MCF 10A (cell line): ENCODE results near the gene PAN2. TPM values are rescaled to one million over a fixed set of nuclear protein-coding genes. Genes with fewer than 3 reads are reported as not detected.
"Not testable (repeated sequence)": the region's sequence is repeated elsewhere in the genome, so short reads cannot be mapped to it uniquely, and the experiment has no call there.

ENCODE experiments used
- BruUV-seq: library from RNA; stranded (reverse); fragments of 400-500 nt; replicated peaks from 2 replicates; lab custom pipeline; 2021; lab: Mats Ljungman, UMichigan
- CTCF ChIA-PET: fragments of 300-600 bp; sonication (Branson Sonifier 250); formaldehyde crosslinking; extraction: SDS; loops from one replicate; lab custom pipeline; 2021; ENCODE audit warnings: antibody characterized with exemption, inconsistent platforms; lab: Yijun Ruan, JAX
- POLR2A ChIA-PET: fragments of 300-600, 350-650 bp; sonication (Branson Sonifier 250); formaldehyde crosslinking; extraction: SDS; loops from one replicate; lab custom pipeline; 2020; ENCODE audit warnings: antibody characterized with exemption, inconsistent platforms; lab: Yijun Ruan, JAX
- DNase-seq: peaks from one replicate; pipeline ENCODE4 v3.0.0-alpha.2; 2018; ENCODE audit not compliant: unreplicated experiment
- H3K27ac Mint-ChIP-seq: one replicate; pipeline ENCODE4 v1.8.0; 2022; ENCODE audit warnings: mild to moderate bottlenecking, low read depth, mixed read lengths; ENCODE audit not compliant: unreplicated experiment
- H3K27me3 Mint-ChIP-seq: one replicate; pipeline ENCODE4 v1.8.0; 2022; ENCODE audit warnings: mixed read lengths; ENCODE audit not compliant: insufficient read depth, unreplicated experiment
- H3K36me3 Mint-ChIP-seq: one replicate; pipeline ENCODE4 v1.8.0; 2022; ENCODE audit warnings: mild to moderate bottlenecking, moderate library complexity, mixed read lengths; ENCODE audit not compliant: insufficient read depth, unreplicated experiment
- H3K4me1 Mint-ChIP-seq: one replicate; pipeline ENCODE4 v1.8.0; 2022; ENCODE audit warnings: mixed read lengths; ENCODE audit not compliant: insufficient read depth, unreplicated experiment
- H3K4me3 Mint-ChIP-seq: one replicate; pipeline ENCODE4 v1.8.0; 2022; ENCODE audit warnings: mild to moderate bottlenecking, moderate library complexity, mixed read lengths; ENCODE audit not compliant: unreplicated experiment
- H3K9me3 Mint-ChIP-seq: one replicate; pipeline ENCODE4 v1.8.0; 2022; ENCODE audit warnings: mixed read lengths; ENCODE audit not compliant: unreplicated experiment
- intact Hi-C: fragments of 100-400 bp; cut with micrococcal nuclease; formaldehyde crosslinking; loops from 2 replicates; pipeline ENCODE4 v1.14.1; 2022
- total RNA-seq: library from RNA; stranded (reverse); gene quantifications from 2 replicates; pipeline ENCODE4 v1.2.3, GENCODE V29; 2022
- TF ChIP-seq, protein P1 (sequence below): fragments of 200-600 bp; IDR thresholded peaks from one replicate; pipeline ENCODE4 v1.8.0; 2022; ENCODE audit warnings: antibody characterized with exemption, mild to moderate bottlenecking; ENCODE audit not compliant: unreplicated experiment

Gene PAN2
- total RNA-seq, 1 experiment from 2014 or later: 72.9 TPM

DNA sequence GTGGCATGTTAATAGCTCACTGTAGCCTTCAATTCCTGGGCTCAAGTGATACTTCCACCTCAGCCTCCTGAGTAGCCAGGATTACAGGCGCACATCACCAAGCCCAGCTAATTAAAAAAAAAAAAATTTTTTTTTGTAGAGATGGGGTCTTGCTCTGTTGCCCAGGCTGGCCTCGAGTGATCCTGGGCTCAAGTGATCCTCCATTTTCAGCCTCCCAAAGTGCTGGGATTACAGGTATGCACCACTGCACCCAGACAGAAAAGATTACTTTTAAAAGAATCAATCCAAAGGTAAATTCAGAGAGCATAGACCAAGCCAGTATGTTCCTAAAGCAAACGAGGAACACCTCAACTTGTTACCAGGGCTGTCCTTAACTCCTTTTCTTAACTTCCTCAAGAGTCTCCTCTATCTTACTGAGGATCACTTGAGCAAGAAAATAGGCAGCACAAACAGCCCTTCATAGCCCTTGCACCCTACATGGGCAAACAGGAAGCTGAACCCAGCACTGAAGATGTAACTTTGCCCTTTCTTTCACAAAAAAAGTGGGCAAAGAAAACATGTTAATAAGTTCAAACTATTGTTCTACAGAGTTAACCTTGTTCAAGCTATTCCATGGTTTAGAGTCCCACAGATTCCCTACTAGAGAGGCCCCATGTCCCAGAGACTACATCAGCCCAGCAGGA lies 45.0 kb downstream of the PAN2 start:
- CTCF ChIA-PET: interaction anchor here (0.6 to 1.3 kb wide), 2 partner anchors 31 to 97 kb away, joined by 4 to 7 read pairs; partner anchors contain the start of gene ANKRD52
- POLR2A ChIA-PET: interaction anchor here (0.9 to 2.1 kb wide), 2 partner anchors 10 to 26 kb away, joined by 4 to 13 read pairs; partner anchors contain the start of gene CS

DNA sequence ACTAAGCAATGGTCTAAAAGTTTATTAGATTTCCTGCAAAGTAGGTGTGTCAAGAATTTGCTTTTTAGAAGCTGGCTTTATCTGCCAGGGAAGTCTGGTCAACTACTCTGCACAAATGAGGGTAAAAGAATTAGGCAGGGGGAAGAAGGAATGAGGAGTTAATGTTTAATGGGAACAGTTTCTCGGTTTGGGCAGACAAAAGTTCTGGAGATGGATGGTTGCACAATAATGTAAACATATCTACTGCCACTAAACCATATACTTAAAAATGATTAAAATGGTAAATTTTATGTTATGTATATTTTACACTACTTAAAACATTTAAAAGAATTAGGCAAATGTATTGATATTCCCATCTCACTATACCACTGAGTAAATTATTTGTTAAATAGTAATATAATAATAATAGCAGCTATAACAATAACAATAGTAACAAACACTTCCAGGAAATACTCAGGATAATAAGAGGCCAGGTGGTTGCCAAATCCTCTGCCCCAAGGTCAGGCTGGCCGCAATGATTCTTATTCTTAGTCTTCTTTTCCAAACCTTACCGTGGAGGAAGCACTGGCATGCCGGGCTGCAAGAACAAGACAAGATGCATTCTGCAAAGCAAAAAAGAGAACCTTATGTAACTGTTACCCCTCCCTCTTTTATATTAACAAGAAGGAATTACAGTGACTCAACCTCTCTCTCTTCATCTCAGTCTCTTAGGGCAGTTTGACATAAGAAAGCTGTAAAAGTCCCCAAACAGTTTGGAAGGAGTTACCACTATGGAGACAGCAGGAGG lies 47.6 kb downstream of the PAN2 start:
- no TSS peak for BruUV-seq
- POLR2A ChIA-PET: interaction anchor here (1.0 to 5.4 kb wide), 2 partner anchors 12 to 168 kb away, joined by 3 to 27 read pairs; partner anchors contain the start of genes CS and ZC3H10
- peaks cover 3% of the 10 kb centered on the region for H3K4me1 Mint-ChIP-seq
- no peak overlapping the region for H3K27ac Mint-ChIP-seq
- no peaks in the 10 kb centered on the region for H3K9me3 Mint-ChIP-seq
- H3K4me3 Mint-ChIP-seq: no peak overlapping the region
- peaks cover 84% of the 10 kb centered on the region for H3K36me3 Mint-ChIP-seq
- TF ChIP-seq, protein P1, sequence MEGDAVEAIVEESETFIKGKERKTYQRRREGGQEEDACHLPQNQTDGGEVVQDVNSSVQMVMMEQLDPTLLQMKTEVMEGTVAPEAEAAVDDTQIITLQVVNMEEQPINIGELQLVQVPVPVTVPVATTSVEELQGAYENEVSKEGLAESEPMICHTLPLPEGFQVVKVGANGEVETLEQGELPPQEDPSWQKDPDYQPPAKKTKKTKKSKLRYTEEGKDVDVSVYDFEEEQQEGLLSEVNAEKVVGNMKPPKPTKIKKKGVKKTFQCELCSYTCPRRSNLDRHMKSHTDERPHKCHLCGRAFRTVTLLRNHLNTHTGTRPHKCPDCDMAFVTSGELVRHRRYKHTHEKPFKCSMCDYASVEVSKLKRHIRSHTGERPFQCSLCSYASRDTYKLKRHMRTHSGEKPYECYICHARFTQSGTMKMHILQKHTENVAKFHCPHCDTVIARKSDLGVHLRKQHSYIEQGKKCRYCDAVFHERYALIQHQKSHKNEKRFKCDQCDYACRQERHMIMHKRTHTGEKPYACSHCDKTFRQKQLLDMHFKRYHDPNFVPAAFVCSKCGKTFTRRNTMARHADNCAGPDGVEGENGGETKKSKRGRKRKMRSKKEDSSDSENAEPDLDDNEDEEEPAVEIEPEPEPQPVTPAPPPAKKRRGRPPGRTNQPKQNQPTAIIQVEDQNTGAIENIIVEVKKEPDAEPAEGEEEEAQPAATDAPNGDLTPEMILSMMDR: no peak
- DNase-seq: no peak
- no peaks in the 10 kb centered on the region for H3K27me3 Mint-ChIP-seq
- CTCF ChIA-PET: interaction anchor here (0.6 to 1.7 kb wide), 6 partner anchors 11 to 32 kb away, joined by 3 to 9 read pairs (median 4); partner anchors contain the start of gene COQ10A
- intact Hi-C loops: no loop called here

More for the DNA sequence above, 45.0 kb downstream of the PAN2 start:
- DNase-seq: no peak
- Mint-ChIP-seq H3K27ac (no peak overlapping the region), H3K27me3 (no peaks in the 10 kb centered on the region), H3K36me3 (peaks cover 64% of the 10 kb centered on the region), H3K9me3 (no peaks in the 10 kb centered on the region), H3K4me3 (no peak overlapping the region), H3K4me1 (peaks cover 8% of the 10 kb centered on the region)
- no TSS peak for BruUV-seq
- intact Hi-C loops: no loop called here
- TF ChIP-seq, protein P1: no peak

DNA sequence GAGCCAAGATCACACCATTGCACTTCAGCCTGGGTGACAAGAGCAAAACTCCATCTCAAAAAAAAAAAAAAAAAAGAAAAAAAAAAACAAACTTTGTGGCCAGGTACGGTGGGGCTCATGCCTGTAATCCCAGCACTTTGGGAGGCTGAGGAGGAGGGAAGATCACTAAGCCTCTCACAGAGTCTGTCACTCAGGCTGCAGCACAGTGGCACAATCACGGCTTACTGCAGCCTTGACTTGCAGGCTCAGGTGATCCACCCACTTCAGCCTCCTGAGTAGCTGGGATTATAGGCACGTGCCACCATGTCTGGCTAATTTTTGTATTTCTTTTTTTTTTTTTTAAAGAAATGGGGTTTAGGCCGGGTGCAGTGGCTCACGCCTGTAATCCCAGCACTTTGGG lies 49.5 kb downstream of the PAN2 start:
- H3K4me1 Mint-ChIP-seq, H3K27me3 Mint-ChIP-seq, H3K4me3 Mint-ChIP-seq, H3K27ac Mint-ChIP-seq, BruUV-seq, H3K9me3 Mint-ChIP-seq, DNase-seq, intact Hi-C loops: not testable (repeated sequence)
- peaks cover 87% of the 10 kb centered on the region for H3K36me3 Mint-ChIP-seq
- POLR2A ChIA-PET: interaction anchor here (0.6 to 5.4 kb wide), 3 partner anchors 9 to 70 kb away, joined by 3 to 27 read pairs (median 3); partner anchors contain the start of gene CS
- CTCF ChIA-PET: interaction anchor here (0.9 to 1.7 kb wide), 2 partner anchors 17 to 32 kb away, joined by 4 to 9 read pairs; partner anchors contain the start of gene COQ10A

DNA sequence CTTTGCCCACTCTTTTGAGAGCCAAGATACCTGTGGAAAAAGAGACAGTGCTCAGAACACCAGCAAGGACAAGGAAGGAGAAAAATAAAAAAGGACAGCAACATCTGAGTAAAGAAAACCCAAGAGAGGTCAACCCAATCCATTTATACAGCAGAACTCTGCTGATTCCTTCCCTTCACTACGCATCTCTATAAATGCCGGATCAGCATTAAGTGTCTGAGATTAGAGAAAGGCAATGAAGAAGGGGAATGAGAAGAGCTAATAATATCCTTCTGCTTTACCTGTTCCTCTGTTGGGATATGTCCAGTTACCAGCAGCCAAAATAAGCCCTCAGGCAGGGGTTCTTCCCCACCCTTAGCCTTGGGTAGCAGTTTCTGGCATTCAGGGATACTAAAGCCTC lies 51.2 kb downstream of the PAN2 start:
- H3K27ac Mint-ChIP-seq: no peak overlapping the region
- no peak for DNase-seq
- H3K27me3 Mint-ChIP-seq: no peaks in the 10 kb centered on the region
- ChIA-PET CTCF (interaction anchor here (0.5 kb wide), 2 partner anchors 15 to 422 kb away, joined by 3 read pairs; no protein-coding TSS in a partner anchor), POLR2A (interaction anchor here (5.4 kb wide), 1 partner anchor 16 kb away, joined by 27 read pairs; the partner anchor contains the start of gene CS)
- no peaks in the 10 kb centered on the region for H3K4me1 Mint-ChIP-seq
- H3K36me3 Mint-ChIP-seq: peaks cover 90% of the 10 kb centered on the region
- no peak overlapping the region for H3K4me3 Mint-ChIP-seq
- H3K9me3 Mint-ChIP-seq: no peaks in the 10 kb centered on the region
- TF ChIP-seq, protein P1: no peak
- intact Hi-C loops: no loop called here
- no TSS peak for BruUV-seq
